GM12892 (cell line): Measurements from ENCODE around the gene HOTAIR.

ENCODE experiments used
- POLR2AphosphoS5 ChIP-seq: IDR thresholded peaks from 2 replicates; pipeline ENCODE4 v1.6.1; 2011; ENCODE audit warnings: low read depth, low read length, control low read depth
- TAF1 ChIP-seq: IDR thresholded peaks from 2 replicates; pipeline ENCODE4 v1.6.1; 2011; ENCODE audit warnings: low read depth, mild to moderate bottlenecking, control low read depth, low read length, borderline replicate concordance

DNA sequence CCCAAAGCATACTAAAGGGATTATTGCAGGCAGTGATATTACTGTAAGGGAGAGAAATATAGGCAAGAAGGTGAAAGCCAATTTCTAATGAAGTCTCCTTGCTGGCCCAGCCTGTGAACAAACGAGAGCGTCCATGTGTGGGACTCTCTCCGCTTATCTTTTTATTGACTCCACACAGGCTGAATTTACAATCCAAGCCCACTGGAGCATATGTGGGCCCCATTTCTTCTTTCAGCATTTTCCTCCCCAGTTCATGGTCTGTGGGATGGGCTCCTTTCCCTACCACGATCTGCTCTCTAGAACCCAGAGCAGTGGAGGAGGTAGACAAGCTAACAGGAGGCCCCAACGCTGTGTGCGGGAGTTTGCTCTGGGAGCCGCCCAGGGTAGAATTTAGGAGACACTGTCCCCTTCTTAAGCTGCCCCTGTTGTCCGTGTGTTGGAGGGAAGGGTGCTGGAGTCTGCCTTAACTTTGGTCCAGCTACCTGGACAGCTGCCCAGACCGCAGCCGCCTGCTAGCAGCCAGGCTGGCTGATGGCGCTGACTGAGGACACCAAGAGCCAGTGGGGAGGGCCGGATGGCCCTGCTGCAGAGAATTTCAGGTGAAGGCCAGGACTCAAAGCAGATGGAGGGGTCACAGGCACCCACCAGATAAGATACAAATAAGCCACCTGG lies 5.0 kb downstream of the HOTAIR start:
- TF ChIP-seq TAF1 (no peak), POLR2AphosphoS5 (no peak)
